Ovary (tissue), 9 donors: ENCODE measurements around the gene ANKMY1. TPM values are rescaled to one million over a fixed set of nuclear protein-coding genes. Genes with fewer than 3 reads are reported as not detected.

Source experiments
- DNase-seq, 5 donors: peaks; one replicate each; pipeline ENCODE4 v3.0.0-alpha.2; 2019 to 2020
- H3K27ac ChIP-seq, 2 donors: fragments of 200-600 bp; one replicate each; pipeline versions ENCODE4 v1.5.1 to v1.8.0; 2019 to 2022
- H3K27me3 ChIP-seq: fragments of 200-600 bp; one replicate; pipeline ENCODE4 v1.8.0; 2022
- H3K36me3 ChIP-seq: fragments of 200-600 bp; sonication (generic); one replicate; pipeline ENCODE4 v1.5.1; 2019
- H3K4me1 ChIP-seq: one replicate; pipeline ENCODE4 v1.8.1; 2013; ENCODE audit warnings: mild to moderate bottlenecking, moderate library complexity; ENCODE audit not compliant: insufficient read depth
- H3K4me3 ChIP-seq: fragments of 200-600 bp; sonication (generic); one replicate; pipeline ENCODE4 v1.5.1; 2017
- H3K9me3 ChIP-seq, 2 donors: fragments of 200-600 bp in 1 of 2; sonication (generic) in 1 of 2; one replicate each; pipeline versions ENCODE4 v1.5.1 to v1.8.1; 2013 to 2019; ENCODE audit warnings: mild to moderate bottlenecking in 1 of 2, moderate library complexity in 1 of 2
- CTCF ChIP-seq, 3 donors: fragments of 450-650 bp in 2 of 3; fragments of 200-600 bp in 1 of 3; IDR thresholded peaks; one replicate each; pipeline versions ENCODE4 v1.5.1 to v1.8.0; 2016 to 2022; ENCODE audit warnings: antibody characterized with exemption in 3 of 3, mild to moderate bottlenecking in 1 of 3
- EP300 ChIP-seq: sonication (generic); formaldehyde crosslinking; IDR thresholded peaks from one replicate; pipeline ENCODE4 v1.6.1; 2017; ENCODE audit warnings: antibody characterized with exemption
- POLR2A ChIP-seq: fragments of 450-650 bp; IDR thresholded peaks from one replicate; pipeline ENCODE4 v1.6.1; 2017; ENCODE audit warnings: antibody characterized with exemption, mild to moderate bottlenecking, moderate library complexity
- WGBS, 3 donors: extraction: QIAGEN DNeasy Blood & Tissue Kit in 1 of 3; methylation state at CpG; one replicate each; pipeline versions ENCODE4 v1.1.5 to v1.1.7; 2013 to 2017; 5-methylcytosine and 5-hydroxymethylcytosine counted together
- intact Hi-C, 4 donors: fragments of 100-400 bp; cut with DNase I; formaldehyde crosslinking; loops; one replicate each; pipeline versions ENCODE4 v1.11.0 to v1.15.1; 2022 to 2023
- polyA plus RNA-seq, 2 donors: library from polyadenylated mRNA; stranded (reverse); fragments of 200-250 nt in 1 of 2; fragments of 350-450 nt in 1 of 2; fragmentation: Illumina TruSeq in 1 of 2; extraction: RNeasy Lipid Tissue Mini Kit (QIAGEN cat#74804) in 1 of 2; gene quantifications; one replicate each; pipeline ENCODE4 v1.2.3, GENCODE V29; 2013 to 2014
- total RNA-seq, 7 donors: library from RNA; depleted of rRNA in 2 of 7; stranded (reverse); fragments of >200 nt in 2 of 7; fragmentation: NEBNext Ultra II Directional in 3 of 7; extraction: Animal tissue kit (Norgen Biotek cat#: 25700) in 3 of 7; gene quantifications; one replicate each; pipeline versions ENCODE4 v1.1.0 to v1.2.4, GENCODE V29; 2016 to 2023
- donor health status: DM: no; HTN: no; CAD: no; lungs with moderate emphysema.
- donor health status: DM: no; HTN: no; CAD: no.
- donor health status: Bipolar disorder and iron deficiency.
- donor health status: DM: yes; HTN: yes; CAD: no.
- donor health status: DM: no; HTN: no; CAD: no.
- donor health status: DM: yes; HTN: yes; CAD: no.

Gene ANKMY1
- total and polyA plus RNA-seq, 9 donors, result 11.5 to 24.2 (median 19.0) TPM

- no peak for TF ChIP-seq EP300
- TF ChIP-seq CTCF (IDR thresholded peaks at IDR 0.05), result no peak
- TF ChIP-seq POLR2A, result no peak
- intact Hi-C loops, result no loop called here
- peak; percentile 12 to 30 (median 21) for DNase-seq
- Histone ChIP-seq H3K9me3 (no peaks in the 10 kb centered on the region), H3K36me3 (no peaks in the 10 kb centered on the region), H3K27me3 (no peaks in the 10 kb centered on the region), H3K4me1 (peaks cover 16% of the 10 kb centered on the region), H3K4me3 (no peak overlapping the region), H3K27ac (no peak overlapping the region)
- 71 to 78% (median 74%) methylated on average over 10 to 11 of the region's 11 CpGs for WGBS, 3 donors
Measured at GRCh38 chr2:240570531-240571313, 12.9 kb upstream of the ANKMY1 start.

- WGBS, 3 donors, result 91% methylated on average over 15 of the region's 15 CpGs
- H3K9me3 ChIP-seq, result no peaks in the 10 kb centered on the region
- intact Hi-C loops, result loop anchor here in 2 of 4 donors (10.0 kb wide), 2 partner anchors 335 to 1165 kb away; partner anchors contain the start of gene HDAC4 (in 1 of the 2)
- no peak for TF ChIP-seq EP300
- TF ChIP-seq CTCF (IDR thresholded peaks at IDR 0.05), result no peak
- no peak for TF ChIP-seq POLR2A
- H3K27ac ChIP-seq, result no peak overlapping the region
- peaks cover 17% of the 10 kb centered on the region for H3K4me1 ChIP-seq
- H3K4me3 ChIP-seq, result no peak overlapping the region
- no peaks in the 10 kb centered on the region for H3K27me3 ChIP-seq
- peak; percentile 11 to 39 (median 25) for DNase-seq
- no peaks in the 10 kb centered on the region for H3K36me3 ChIP-seq
Measured at GRCh38 chr2:240569998-240570530, 12.3 kb upstream of the ANKMY1 start.

- Histone ChIP-seq H3K27ac (peak overlapping the region in 1 of 2 donors; percentile 59), H3K27me3 (no peaks in the 10 kb centered on the region), H3K9me3 (no peaks in the 10 kb centered on the region), H3K4me3 (peak overlapping the region; percentile 59), H3K36me3 (no peaks in the 10 kb centered on the region), H3K4me1 (peaks cover 17% of the 10 kb centered on the region)
- WGBS, 3 donors, result 80 to 81% (median 81%) methylated on average over 9 of the region's 9 CpGs
- DNase-seq, result peak in 4 of 5 donors; percentile 19 to 48 (median 38)
- intact Hi-C loops, result loop anchor here in 2 of 4 donors (10.0 kb wide), 2 partner anchors 335 to 1165 kb away; partner anchors contain the start of gene HDAC4 (in 1 of the 2)
- TF ChIP-seq POLR2A, result no peak
- TF ChIP-seq CTCF (IDR thresholded peaks at IDR 0.05), result no peak
- TF ChIP-seq EP300, result no peak
Measured at GRCh38 chr2:240569523-240569997, 11.8 kb upstream of the ANKMY1 start.

- Histone ChIP-seq H3K27ac (peak overlapping the region; percentile 59 to 69), H3K9me3 (no peaks in the 10 kb centered on the region), H3K4me1 (peaks cover 17% of the 10 kb centered on the region), H3K27me3 (no peaks in the 10 kb centered on the region), H3K4me3 (peak overlapping the region; percentile 59), H3K36me3 (no peaks in the 10 kb centered on the region)
- TF ChIP-seq POLR2A (no peak), CTCF (IDR thresholded peaks at IDR 0.05) (no peak), EP300 (no peak)
- peak; percentile 67 to 84 (median 79) for DNase-seq
- 0 to 5% (median 2%) methylated on average over 6 to 93 of the region's 93 CpGs for WGBS, 3 donors
- intact Hi-C loops, result loop anchor here in 2 of 4 donors (10.0 kb wide), 2 partner anchors 334 to 1164 kb away; partner anchors contain the start of gene HDAC4 (in 1 of the 2)
Measured at GRCh38 chr2:240568678-240569522, 11.1 kb upstream of the ANKMY1 start.
